H9 (cell line): ENCODE measurements around the gene CHMP3. TPM values are rescaled to one million over a fixed set of nuclear protein-coding genes. Genes with fewer than 3 reads are reported as not detected.

Experiments used
- DNase-seq: peaks from one replicate; pipeline ENCODE4 v3.0.0-alpha.2; 2017
- H2AFZ ChIP-seq: one replicate; pipeline ENCODE4 v1.6.1; 2013; ENCODE audit warnings: mild to moderate bottlenecking, low read length, control low read depth, moderate library complexity
- H2AK5ac ChIP-seq: 2 replicates; pipeline ENCODE4 v1.6.1; 2013; ENCODE audit warnings: low read length, control low read depth, mixed read lengths; ENCODE audit not compliant: insufficient read length
- H2BK120ac ChIP-seq: one replicate; pipeline ENCODE4 v1.6.1; 2013; ENCODE audit warnings: low read depth, mild to moderate bottlenecking, low read length, control low read depth, inconsistent platforms; ENCODE audit not compliant: poor library complexity, severe bottlenecking
- H2BK12ac ChIP-seq: 2 replicates; pipeline ENCODE4 v1.6.1; 2013; ENCODE audit warnings: low read length, control low read depth, mixed read lengths, low read depth; ENCODE audit not compliant: insufficient read length
- H2BK15ac ChIP-seq: 2 replicates; pipeline ENCODE4 v1.6.1; 2013; ENCODE audit warnings: low read depth, low read length, control low read depth
- H2BK20ac ChIP-seq: one replicate; pipeline ENCODE4 v1.6.1; 2013; ENCODE audit warnings: low read depth, mild to moderate bottlenecking, low read length, control low read depth, inconsistent platforms; ENCODE audit not compliant: poor library complexity, severe bottlenecking
- H2BK5ac ChIP-seq: 2 replicates; pipeline ENCODE4 v1.6.1; 2013; ENCODE audit warnings: low read length, control low read depth, mixed read lengths; ENCODE audit not compliant: insufficient read length
- H3K14ac ChIP-seq: 2 replicates; pipeline ENCODE4 v1.6.1; 2013; ENCODE audit warnings: low read length, control low read depth; ENCODE audit not compliant: insufficient read depth
- H3K18ac ChIP-seq: 2 replicates; pipeline ENCODE4 v1.6.1; 2013; ENCODE audit warnings: low read depth, mild to moderate bottlenecking, mixed read lengths, low read length, control low read depth; ENCODE audit not compliant: insufficient read length
- H3K23ac ChIP-seq: 2 replicates; pipeline ENCODE4 v1.6.1; 2013; ENCODE audit warnings: low read length, control low read depth, mixed read lengths, low read depth; ENCODE audit not compliant: insufficient read length
- H3K23me2 ChIP-seq: 2 replicates; pipeline ENCODE4 v1.6.1; 2013; ENCODE audit warnings: low read depth, mild to moderate bottlenecking, mixed read lengths, low read length, control low read depth; ENCODE audit not compliant: insufficient read length, poor library complexity, severe bottlenecking
- H3K27ac ChIP-seq: 2 replicates; pipeline ENCODE4 v1.5.1; 2013; ENCODE audit warnings: low read length, control low read depth, mixed read lengths, low read depth; ENCODE audit not compliant: insufficient read length
- H3K27me3 ChIP-seq: 2 replicates; pipeline ENCODE4 v1.6.1; 2013; ENCODE audit warnings: low read length, control low read depth, inconsistent platforms; ENCODE audit not compliant: insufficient read depth
- H3K4ac ChIP-seq: 2 replicates; pipeline ENCODE4 v1.6.1; 2013; ENCODE audit warnings: low read depth, mild to moderate bottlenecking, control low read depth, inconsistent platforms, low read length, moderate library complexity
- H3K4me1 ChIP-seq: 2 replicates; pipeline ENCODE4 v1.6.1; 2013; ENCODE audit warnings: low read length, control low read depth, inconsistent platforms; ENCODE audit not compliant: insufficient read depth
- H3K4me2 ChIP-seq: 2 replicates; pipeline ENCODE4 v1.6.1; 2013; ENCODE audit warnings: low read length, control low read depth, mixed read lengths; ENCODE audit not compliant: insufficient read length, insufficient read depth
- H3K56ac ChIP-seq: 2 replicates; pipeline ENCODE4 v1.6.1; 2013; ENCODE audit warnings: low read depth, mild to moderate bottlenecking, mixed read lengths, low read length, control low read depth; ENCODE audit not compliant: insufficient read length
- H3K79me1 ChIP-seq: 2 replicates; pipeline ENCODE4 v1.6.1; 2013; ENCODE audit warnings: low read depth, mild to moderate bottlenecking, moderate library complexity, low read length, control low read depth, inconsistent platforms; ENCODE audit not compliant: insufficient read depth, poor library complexity, severe bottlenecking
- H3K79me2 ChIP-seq: 2 replicates; pipeline ENCODE4 v1.6.1; 2013; ENCODE audit warnings: low read length, control low read depth, inconsistent platforms; ENCODE audit not compliant: insufficient read depth
- H3K9ac ChIP-seq: 2 replicates; pipeline ENCODE4 v1.6.1; 2013; ENCODE audit warnings: low read length, control low read depth, mixed read lengths; ENCODE audit not compliant: insufficient read length; ENCODE audit errors: extremely low read depth
- H3K9me3 ChIP-seq: one replicate; pipeline ENCODE4 v1.6.1; 2013; ENCODE audit warnings: low read depth, low read length, inconsistent platforms; ENCODE audit not compliant: control insufficient read depth
- H3T11ph ChIP-seq: one replicate; pipeline ENCODE4 v1.6.1; 2013; ENCODE audit warnings: mild to moderate bottlenecking, low read length, control low read depth, inconsistent platforms
- H4K20me1 ChIP-seq: one replicate; pipeline ENCODE4 v1.6.1; 2013; ENCODE audit not compliant: control insufficient read depth, insufficient read length, insufficient read depth
- H4K5ac ChIP-seq: 2 replicates; pipeline ENCODE4 v1.6.1; 2013; ENCODE audit warnings: low read depth, mild to moderate bottlenecking, mixed read lengths, low read length, control low read depth; ENCODE audit not compliant: insufficient read length
- H4K8ac ChIP-seq: replicated peaks from 2 replicates; pipeline ENCODE4 v1.6.1; 2013; ENCODE audit warnings: low read length, control low read depth, mixed read lengths, low read depth; ENCODE audit not compliant: insufficient read length
- H4K91ac ChIP-seq: 2 replicates; pipeline ENCODE4 v1.6.1; 2013; ENCODE audit warnings: low read depth, mild to moderate bottlenecking, moderate library complexity, mixed read lengths, low read length, control low read depth; ENCODE audit not compliant: insufficient read length
- H3K27ac Mint-ChIP-seq, 3 experiments: 2 replicates in 2 of 3; 3 replicates in 1 of 3; pipeline ENCODE4 v1.8.0; 2020 to 2021; ENCODE audit warnings: mixed read lengths in 3 of 3, mild to moderate bottlenecking in 1 of 3, moderate library complexity in 1 of 3
- H3K27me3 Mint-ChIP-seq: 2 replicates; pipeline ENCODE4 v1.8.0; 2021; ENCODE audit warnings: low read depth, mild to moderate bottlenecking, moderate library complexity, mixed read lengths
- H3K36me3 Mint-ChIP-seq, 3 experiments: 2 replicates in 2 of 3; 3 replicates in 1 of 3; pipeline ENCODE4 v1.8.0; 2020 to 2021; ENCODE audit warnings: low read depth in 3 of 3, mixed read lengths in 3 of 3; ENCODE audit not compliant: insufficient read depth in 1 of 3
- H3K4me1 Mint-ChIP-seq, 2 experiments: 2 replicates each; pipeline ENCODE4 v1.8.0; 2020; ENCODE audit warnings: mixed read lengths in 2 of 2
- H3K4me3 Mint-ChIP-seq, 2 experiments: 2 replicates in 1 of 2; 3 replicates in 1 of 2; pipeline ENCODE4 v1.8.0; 2020 to 2021; ENCODE audit warnings: mild to moderate bottlenecking in 2 of 2, mixed read lengths in 2 of 2, moderate library complexity in 1 of 2
- H3K9me3 Mint-ChIP-seq, 2 experiments: 2 replicates in 1 of 2; 3 replicates in 1 of 2; pipeline ENCODE4 v1.8.0; 2020; ENCODE audit warnings: mild to moderate bottlenecking in 2 of 2, mixed read lengths in 2 of 2, moderate library complexity in 1 of 2
- CTCF ChIP-seq: fragments of 200-600 bp; sonication (generic); conservative IDR thresholded peaks from 3 replicates; pipeline ENCODE4 v1.8.0; 2021; ENCODE audit warnings: antibody characterized with exemption, mild to moderate bottlenecking
- WGBS: extraction: QIAGEN DNeasy Blood & Tissue Kit; methylation state at CpG from one replicate; pipeline ENCODE4 v1.1.7; 2013; ENCODE audit warnings: missing lambda C conversion rate, low lambda C conversion rate, mixed read lengths; ENCODE audit not compliant: insufficient read length; ENCODE audit errors: extremely low coverage; 5-methylcytosine and 5-hydroxymethylcytosine counted together
- total RNA-seq: library from RNA; stranded (reverse); gene quantifications from 2 replicates; pipeline ENCODE4 v1.2.1, GENCODE V29; 2021

CHMP3 gene
- total RNA-seq, 1 experiment from 2014 or later = 28.8 TPM

- H3K4ac ChIP-seq = no peak overlapping the region
- H3K36me3 Mint-ChIP-seq = no peaks in the 10 kb centered on the region
- no peak overlapping the region for H3T11ph ChIP-seq
- H4K91ac ChIP-seq = no peak overlapping the region
- H3K4me1 Mint-ChIP-seq = no peaks in the 10 kb centered on the region
- no peaks in the 10 kb centered on the region for H3K23me2 ChIP-seq
- H3K23ac ChIP-seq = no peak overlapping the region
- no peak overlapping the region for H3K9ac ChIP-seq
- H4K20me1 ChIP-seq = no peaks in the 10 kb centered on the region
- H3K27ac Mint-ChIP-seq = no peak overlapping the region
- H3K27me3 Mint-ChIP-seq = peaks cover 7% of the 10 kb centered on the region
- no peak overlapping the region for H2BK5ac ChIP-seq
- no peak overlapping the region for H3K4me3 Mint-ChIP-seq
- no peak overlapping the region for H3K56ac ChIP-seq
- no peak overlapping the region for H3K27ac ChIP-seq
- no peak for DNase-seq
- H4K8ac ChIP-seq = no peak overlapping the region
- no peak overlapping the region for H3K18ac ChIP-seq
- H2BK12ac ChIP-seq = no peak overlapping the region
- H2AFZ ChIP-seq = no peak overlapping the region
- H2BK20ac ChIP-seq = no peak overlapping the region
- H3K4me1 ChIP-seq = no peaks in the 10 kb centered on the region
- no peak for TF ChIP-seq CTCF
- H3K27me3 ChIP-seq = no peaks in the 10 kb centered on the region
- H3K14ac ChIP-seq = no peak overlapping the region
- H3K79me2 ChIP-seq = no peaks in the 10 kb centered on the region
- no peak overlapping the region for H2BK15ac ChIP-seq
- no peaks in the 10 kb centered on the region for H3K79me1 ChIP-seq
- no peaks in the 10 kb centered on the region for H3K9me3 ChIP-seq
- no CpG with 5 or more reads among the region's 2 CpGs for WGBS
- H2BK120ac ChIP-seq = no peak overlapping the region
- no peak overlapping the region for H2AK5ac ChIP-seq
- H3K4me2 ChIP-seq = no peak overlapping the region
- no peaks in the 10 kb centered on the region; a peak in 1 of 5 replicates for H3K9me3 Mint-ChIP-seq
- no peak overlapping the region for H4K5ac ChIP-seq
Observed at GRCh38 chr2:86584151-86584913, 21.1 kb upstream of the CHMP3 start.
